Measurements from ENCODE around the gene STARD13.

Gene STARD13

GRCh38 chr13:33218426-33218825 lies 67.1 kb downstream of the STARD13 start:
- FAIRE-seq: no peak

GRCh38 chr13:33218020-33218419 lies 67.5 kb downstream of the STARD13 start:
- no peak for FAIRE-seq

DNA sequence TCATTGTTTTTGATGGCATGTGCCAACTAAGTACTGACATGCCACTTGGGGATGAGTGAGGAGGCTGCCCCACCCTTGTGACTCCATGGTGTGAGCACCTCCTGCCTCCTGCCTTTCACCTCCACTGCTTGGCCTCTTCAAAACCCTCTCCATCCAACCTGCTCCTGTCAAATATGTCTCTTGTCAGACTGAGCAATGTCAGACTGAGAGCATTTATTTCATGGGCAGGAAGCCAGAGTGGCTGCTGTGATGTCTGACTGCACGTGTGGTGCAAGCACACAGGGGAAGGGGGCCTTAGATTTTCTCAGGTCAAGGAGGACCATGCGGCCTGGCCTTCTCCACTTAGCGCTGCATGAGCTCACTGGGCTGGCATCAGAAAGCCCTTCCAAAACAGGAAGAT lies 68.3 kb downstream of the STARD13 start:
- no peak for FAIRE-seq

DNA sequence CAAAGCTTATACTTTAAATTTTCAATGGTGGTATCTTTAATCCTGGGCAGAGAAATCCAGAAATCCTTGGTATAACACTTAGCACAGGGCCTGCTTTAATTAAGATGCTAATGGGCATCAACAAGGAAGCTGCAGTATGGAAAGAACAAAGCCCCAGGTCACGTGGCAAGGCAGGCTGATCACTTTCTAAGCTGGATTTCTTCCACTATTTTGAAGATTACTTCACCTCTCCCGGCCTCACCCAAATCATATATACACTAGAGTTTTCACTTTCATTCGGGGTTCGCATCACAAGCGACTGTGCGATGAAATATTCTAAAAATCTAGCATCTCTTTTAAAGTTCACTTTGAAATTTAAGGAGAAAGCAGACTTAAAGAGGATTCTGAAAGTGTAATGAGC lies 71.8 kb downstream of the STARD13 start:
- no peak for FAIRE-seq

DNA sequence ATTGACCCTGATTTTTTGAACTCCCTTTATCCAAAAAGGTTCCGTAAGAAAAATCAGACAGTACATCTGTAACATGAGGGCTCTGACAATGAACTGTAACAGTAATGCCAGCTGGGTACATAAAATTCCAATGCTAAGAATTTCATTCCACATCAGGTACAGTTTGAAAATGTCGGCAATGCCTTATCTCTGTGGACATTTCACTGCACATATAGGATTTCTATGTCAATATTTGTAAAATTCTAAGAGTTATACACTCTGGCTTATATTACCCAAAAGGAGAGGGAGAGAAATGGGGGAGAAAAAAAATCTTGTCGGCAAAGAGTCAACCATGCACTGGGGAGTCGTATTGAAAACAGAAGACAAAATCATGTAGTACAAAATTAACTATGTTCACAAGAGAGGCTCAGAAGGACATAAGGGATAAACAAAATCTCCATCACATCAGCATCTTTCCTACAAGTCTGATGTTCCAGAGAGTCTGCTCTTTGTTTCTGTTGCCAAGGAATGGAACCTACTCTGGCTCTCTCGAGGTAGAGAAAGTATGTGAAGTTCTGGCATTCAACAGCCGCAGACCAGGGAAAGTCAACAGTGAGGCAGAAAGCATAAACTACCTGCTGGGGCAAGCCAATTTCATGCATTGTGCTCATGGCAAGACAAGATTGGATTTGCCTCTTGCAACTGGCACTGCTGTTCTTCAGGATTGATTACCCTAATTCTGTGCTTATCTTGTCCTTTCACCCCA lies 72.4 kb downstream of the STARD13 start:
- FAIRE-seq: no peak

DNA sequence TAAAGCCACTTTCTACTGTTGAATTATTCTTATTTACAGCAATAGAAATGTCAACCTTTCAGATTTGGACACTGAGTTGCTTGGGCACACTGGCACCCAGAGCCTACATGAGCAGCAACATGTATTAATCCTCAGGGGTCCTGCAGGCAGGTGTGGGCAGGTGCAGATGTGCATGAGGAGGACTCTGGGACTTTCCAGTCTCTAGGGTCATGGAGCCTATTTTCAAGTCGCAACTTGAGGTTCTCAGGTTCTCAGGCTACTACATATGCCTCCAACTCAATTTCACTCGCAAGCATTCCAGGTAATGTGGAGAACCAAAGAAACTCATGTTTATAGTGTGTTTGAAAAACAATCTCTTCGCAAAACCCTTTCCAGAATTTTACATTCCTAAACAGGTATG lies 73.2 kb downstream of the STARD13 start:
- no peak for FAIRE-seq

GRCh38 chr13:33210090-33210489 lies 75.5 kb downstream of the STARD13 start:
- no peak for FAIRE-seq

GRCh38 chr13:33208290-33209220 lies 77.0 kb downstream of the STARD13 start:
- FAIRE-seq: no peak

GRCh38 chr13:33207615-33207961 lies 78.0 kb downstream of the STARD13 start:
- no peak for FAIRE-seq

GRCh38 chr13:33206945-33207614 lies 78.5 kb downstream of the STARD13 start:
- no peak for FAIRE-seq

- FAIRE-seq: no peak
These were observed 79.1 kb downstream of the STARD13 start for GRCh38 chr13:33206425-33206824.

DNA sequence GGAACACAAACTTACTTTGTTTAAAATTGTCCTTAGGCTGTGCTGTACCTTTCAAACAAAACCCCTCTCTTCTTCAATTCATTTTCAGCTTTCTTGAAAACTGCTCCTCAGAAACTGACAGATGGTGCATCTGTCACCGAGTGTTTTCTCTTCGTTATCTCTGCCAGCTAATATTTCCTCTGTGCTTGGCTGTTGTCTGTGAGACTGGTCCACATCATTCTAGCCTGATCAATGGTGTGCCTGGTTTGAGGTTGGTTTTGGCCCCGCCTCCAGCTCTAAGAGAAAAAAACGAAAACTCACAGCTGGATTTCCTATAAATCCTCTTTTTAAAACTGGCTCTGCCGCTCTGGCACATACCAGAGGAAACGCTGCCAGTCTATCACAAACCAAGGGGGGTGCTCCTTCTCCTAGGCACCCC lies 79.7 kb downstream of the STARD13 start:
- no peak for FAIRE-seq

GRCh38 chr13:33205224-33205623 lies 80.3 kb downstream of the STARD13 start:
- FAIRE-seq: no peak

DNA sequence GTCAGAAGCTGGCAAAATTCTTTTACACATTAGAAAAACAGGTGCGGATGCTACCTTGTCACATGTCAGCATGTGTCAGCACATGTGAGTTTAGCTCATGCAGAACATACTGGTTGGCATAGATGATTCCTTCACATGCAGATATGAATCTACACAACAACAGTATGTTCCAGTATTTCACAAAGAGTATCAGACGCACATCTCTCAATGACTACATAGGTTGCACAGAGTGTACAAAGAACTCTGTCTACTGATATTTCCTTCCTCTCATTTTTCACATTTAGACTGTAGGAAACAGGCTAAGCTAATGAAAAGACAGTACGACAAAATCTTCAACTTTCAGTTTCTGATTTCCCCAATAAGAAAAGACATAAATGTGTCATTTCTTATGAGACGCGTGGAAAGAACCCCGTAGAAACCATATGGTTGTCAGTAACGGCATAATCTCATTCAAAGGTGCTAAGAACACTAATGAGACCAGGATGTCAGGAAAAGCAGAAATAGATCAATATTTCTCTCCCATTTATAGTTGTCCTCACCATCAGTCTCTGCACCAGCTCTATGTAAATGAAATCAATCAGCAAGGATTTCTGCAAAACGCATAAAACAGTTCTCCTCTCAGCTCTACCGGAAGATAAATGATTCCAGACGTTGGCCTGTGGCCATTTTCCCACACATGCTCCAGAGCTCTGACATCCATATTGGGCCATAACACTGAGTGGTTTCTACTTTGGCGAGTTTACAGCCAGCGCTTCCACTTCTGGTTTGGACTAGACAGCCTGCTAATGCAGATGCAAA lies 81.2 kb downstream of the STARD13 start:
- peak; percentile 29 for FAIRE-seq

DNA sequence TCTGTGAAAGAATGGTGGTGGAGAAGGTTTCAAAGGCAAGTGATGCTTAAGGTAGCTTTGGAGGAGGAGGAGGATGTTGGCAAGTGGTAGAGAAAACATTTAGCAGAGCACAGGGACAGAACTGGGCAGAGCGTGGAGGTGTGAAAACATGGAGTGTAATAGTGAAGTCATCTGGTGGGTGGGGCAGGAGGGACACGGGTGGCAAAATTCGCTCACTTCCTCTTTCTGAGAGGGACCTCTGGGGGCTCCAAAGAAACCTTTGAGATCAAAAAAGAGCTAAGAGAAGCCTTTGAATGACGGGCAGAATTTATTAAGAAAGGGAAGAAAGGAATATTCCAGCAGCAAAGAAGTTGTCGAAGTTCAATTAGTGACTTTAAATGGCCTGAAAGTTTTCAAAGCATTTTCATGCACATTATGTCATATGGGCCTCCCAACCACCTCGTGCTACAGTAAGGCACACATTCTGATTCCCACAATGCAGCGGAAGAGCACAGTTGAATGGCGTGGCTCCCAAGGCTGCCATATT lies 82.8 kb downstream of the STARD13 start:
- no peak for FAIRE-seq

- FAIRE-seq: no peak
These were observed 83.9 kb downstream of the STARD13 start for GRCh38 chr13:33201659-33202058.

DNA sequence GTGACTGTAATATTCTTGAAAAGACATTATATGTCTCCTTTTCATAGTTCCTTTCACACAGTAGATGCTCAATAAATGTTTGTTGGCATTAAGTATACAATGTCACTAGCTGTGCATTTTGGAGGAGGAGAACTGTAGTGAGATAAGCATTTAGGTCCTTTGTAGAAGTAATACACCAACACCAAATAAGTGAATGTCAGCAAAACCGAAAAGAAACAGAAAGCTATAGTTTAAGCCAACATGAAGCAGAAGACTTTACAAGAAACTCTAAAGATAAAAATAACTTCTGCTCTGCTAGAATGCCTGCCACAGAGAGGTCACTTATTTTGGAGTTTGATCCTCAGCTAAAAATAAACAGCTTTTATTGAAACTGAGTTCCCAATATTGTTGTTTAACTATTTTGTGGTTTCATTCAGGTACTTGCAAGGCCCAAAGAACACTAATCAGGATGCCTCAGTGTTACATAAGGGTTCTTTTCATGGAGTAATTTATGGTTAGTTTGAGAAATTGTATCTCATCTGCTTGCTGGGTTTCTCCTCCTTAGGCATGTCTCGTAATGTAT lies 86.2 kb downstream of the STARD13 start:
- no peak for FAIRE-seq

- no peak for FAIRE-seq
These were observed 88.0 kb downstream of the STARD13 start for GRCh38 chr13:33197541-33197971.

- FAIRE-seq: no peak
These were observed 88.8 kb downstream of the STARD13 start for GRCh38 chr13:33196767-33197166.

- no peak for FAIRE-seq
These were observed 89.7 kb downstream of the STARD13 start for GRCh38 chr13:33195693-33196464.
